Measurements from ENCODE around the gene MYB. TPM values are rescaled to one million over a fixed set of nuclear protein-coding genes. Genes with fewer than 3 reads are reported as not detected.

MYB gene
- total and polyA plus RNA-seq, 2 donors (not counting 1 experiment from before 2014, with no cell fraction given) = under 0.01 to 0.16 TPM

DNA sequence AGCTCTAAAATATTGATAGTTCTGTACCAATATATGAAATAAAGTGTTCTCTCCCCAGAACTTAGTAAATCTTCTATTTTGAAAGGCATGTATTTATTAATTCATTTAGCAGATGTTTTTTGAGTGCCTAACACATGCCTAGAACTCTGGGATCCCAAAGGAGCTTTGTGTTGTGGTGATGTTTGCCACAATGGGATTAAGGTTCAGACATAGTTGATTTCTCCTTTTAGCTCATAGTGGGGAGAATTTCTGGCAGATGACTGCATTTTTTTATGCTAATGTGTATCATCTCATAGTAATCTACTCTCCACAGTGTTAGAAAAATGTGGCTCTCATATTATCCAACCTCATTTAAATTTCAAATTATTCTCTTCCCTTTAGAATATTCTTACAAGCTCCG is 21.7 kb downstream of the MYB start:
- no peak overlapping the region for H3K27ac ChIP-seq (ENCODE audit: insufficient read depth, low read length)
- TF ChIP-seq, protein P1, sequence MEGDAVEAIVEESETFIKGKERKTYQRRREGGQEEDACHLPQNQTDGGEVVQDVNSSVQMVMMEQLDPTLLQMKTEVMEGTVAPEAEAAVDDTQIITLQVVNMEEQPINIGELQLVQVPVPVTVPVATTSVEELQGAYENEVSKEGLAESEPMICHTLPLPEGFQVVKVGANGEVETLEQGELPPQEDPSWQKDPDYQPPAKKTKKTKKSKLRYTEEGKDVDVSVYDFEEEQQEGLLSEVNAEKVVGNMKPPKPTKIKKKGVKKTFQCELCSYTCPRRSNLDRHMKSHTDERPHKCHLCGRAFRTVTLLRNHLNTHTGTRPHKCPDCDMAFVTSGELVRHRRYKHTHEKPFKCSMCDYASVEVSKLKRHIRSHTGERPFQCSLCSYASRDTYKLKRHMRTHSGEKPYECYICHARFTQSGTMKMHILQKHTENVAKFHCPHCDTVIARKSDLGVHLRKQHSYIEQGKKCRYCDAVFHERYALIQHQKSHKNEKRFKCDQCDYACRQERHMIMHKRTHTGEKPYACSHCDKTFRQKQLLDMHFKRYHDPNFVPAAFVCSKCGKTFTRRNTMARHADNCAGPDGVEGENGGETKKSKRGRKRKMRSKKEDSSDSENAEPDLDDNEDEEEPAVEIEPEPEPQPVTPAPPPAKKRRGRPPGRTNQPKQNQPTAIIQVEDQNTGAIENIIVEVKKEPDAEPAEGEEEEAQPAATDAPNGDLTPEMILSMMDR (conservative IDR thresholded peaks at IDR 0.05 in 1 of 2, IDR thresholded peaks at IDR 0.05 in 1 of 2; ENCODE audit: low read depth in 1 of 2, low read length in 2 of 2) = no peak
- no peak for TF ChIP-seq EZH2 (IDR thresholded peaks at IDR 0.05; ENCODE audit: low read length, missing control alignments)
- no peak overlapping the region for H2AFZ ChIP-seq (ENCODE audit: low read length)
- no peak overlapping the region for H3K4me2 ChIP-seq (ENCODE audit: extremely low read depth, insufficient read depth, low read length)
- DNase-seq (ENCODE audit: low read depth in 2 of 2) = no peak
- H3K36me3 ChIP-seq (ENCODE audit: control insufficient read depth, insufficient read depth, low read length) = no peaks in the 10 kb centered on the region
- no peaks in the 10 kb centered on the region for H3K79me2 ChIP-seq (ENCODE audit: control insufficient read depth, insufficient read depth, low read length)
- H3K9ac ChIP-seq (ENCODE audit: insufficient read depth, low read length) = no peak overlapping the region
- no peaks in the 10 kb centered on the region for H3K4me1 ChIP-seq (ENCODE audit: control insufficient read depth, extremely low read depth, insufficient read depth, low read length)
- no peaks in the 10 kb centered on the region for H3K27me3 ChIP-seq (ENCODE audit: control insufficient read depth, insufficient read depth, low read length)
- H3K4me3 ChIP-seq (replicated peaks in 1 of 4; ENCODE audit: control extremely low read depth in 1 of 4, insufficient read depth in 1 of 4, low read depth in 3 of 4, low read length in 4 of 4) = no peak overlapping the region
- H4K20me1 ChIP-seq (ENCODE audit: control insufficient read depth, extremely low read depth, insufficient read depth, low read length) = no peaks in the 10 kb centered on the region
- H3K9me3 ChIP-seq (ENCODE audit: control insufficient read depth, insufficient read depth, low read depth, low read length) = no peaks in the 10 kb centered on the region

DNA sequence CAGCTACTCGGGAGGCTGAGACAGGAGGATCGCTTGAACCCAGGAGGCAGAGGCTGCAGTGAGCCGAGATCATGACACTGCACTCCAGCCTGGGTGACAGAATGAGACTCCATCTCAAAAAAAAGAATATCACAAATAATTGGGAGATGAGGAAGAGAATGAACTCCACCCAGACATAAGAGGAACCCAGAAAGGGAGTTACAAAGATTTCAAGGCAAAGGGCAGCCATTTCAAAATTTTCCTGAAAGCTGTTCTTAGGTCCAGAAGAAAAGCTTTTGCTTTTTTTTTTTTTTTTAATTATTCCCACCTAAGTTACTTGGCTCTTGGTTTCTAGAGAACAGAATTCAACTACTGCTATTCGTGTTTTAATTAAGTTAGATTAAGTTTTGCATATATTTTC is 23.8 kb downstream of the MYB start:
- no peaks in the 10 kb centered on the region for H3K4me1 ChIP-seq (ENCODE audit: control insufficient read depth, extremely low read depth, insufficient read depth, low read length)
- no peaks in the 10 kb centered on the region for H3K79me2 ChIP-seq (ENCODE audit: control insufficient read depth, insufficient read depth, low read length)
- no peak overlapping the region for H3K4me2 ChIP-seq (ENCODE audit: extremely low read depth, insufficient read depth, low read length)
- no peaks in the 10 kb centered on the region for H3K36me3 ChIP-seq (ENCODE audit: control insufficient read depth, insufficient read depth, low read length)
- H3K9me3 ChIP-seq (ENCODE audit: control insufficient read depth, insufficient read depth, low read depth, low read length) = no peaks in the 10 kb centered on the region
- no peak overlapping the region for H3K9ac ChIP-seq (ENCODE audit: insufficient read depth, low read length)
- H3K4me3 ChIP-seq (replicated peaks in 1 of 4; ENCODE audit: control extremely low read depth in 1 of 4, insufficient read depth in 1 of 4, low read depth in 3 of 4, low read length in 4 of 4) = no peak overlapping the region
- H4K20me1 ChIP-seq (ENCODE audit: control insufficient read depth, extremely low read depth, insufficient read depth, low read length) = no peaks in the 10 kb centered on the region
- no peak overlapping the region for H3K27ac ChIP-seq (ENCODE audit: insufficient read depth, low read length)
- no peak for DNase-seq (ENCODE audit: low read depth in 2 of 2)
- no peaks in the 10 kb centered on the region for H3K27me3 ChIP-seq (ENCODE audit: control insufficient read depth, insufficient read depth, low read length)
- no peak for TF ChIP-seq EZH2 (IDR thresholded peaks at IDR 0.05; ENCODE audit: low read length, missing control alignments)
- TF ChIP-seq, protein P1 (conservative IDR thresholded peaks at IDR 0.05 in 1 of 2, IDR thresholded peaks at IDR 0.05 in 1 of 2; ENCODE audit: low read depth in 1 of 2, low read length in 2 of 2) = no peak
- no peak overlapping the region for H2AFZ ChIP-seq (ENCODE audit: low read length)

DNA sequence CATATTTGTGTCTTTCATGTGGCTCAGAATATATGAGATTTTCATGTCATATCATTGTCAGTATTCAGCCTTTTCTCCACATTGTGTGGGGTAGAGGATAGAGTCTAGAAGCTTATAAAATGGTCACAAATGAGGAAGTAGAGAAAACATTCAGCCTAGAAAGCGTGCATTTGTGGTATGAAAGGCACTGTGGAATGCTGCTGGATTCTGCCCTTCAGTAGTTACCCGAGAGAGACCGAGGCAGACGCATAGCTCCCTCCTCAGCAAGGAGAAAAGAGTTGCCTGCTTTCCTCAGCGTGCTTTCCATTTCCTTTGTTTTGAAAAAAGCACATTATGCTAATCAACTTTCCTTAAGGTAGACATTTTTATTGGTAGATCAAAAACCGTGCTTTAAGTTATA is 28.7 kb downstream of the MYB start:
- Histone ChIP-seq H3K4me1 (ENCODE audit: control insufficient read depth, extremely low read depth, insufficient read depth, low read length) (peaks cover 2% of the 10 kb centered on the region), H2AFZ (ENCODE audit: low read length) (no peak overlapping the region), H3K79me2 (ENCODE audit: control insufficient read depth, insufficient read depth, low read length) (no peaks in the 10 kb centered on the region), H3K4me2 (ENCODE audit: extremely low read depth, insufficient read depth, low read length) (no peak overlapping the region), H4K20me1 (ENCODE audit: control insufficient read depth, extremely low read depth, insufficient read depth, low read length) (no peaks in the 10 kb centered on the region), H3K27me3 (ENCODE audit: control insufficient read depth, insufficient read depth, low read length) (no peaks in the 10 kb centered on the region), H3K36me3 (ENCODE audit: control insufficient read depth, insufficient read depth, low read length) (no peaks in the 10 kb centered on the region), H3K4me3 (replicated peaks in 1 of 4; ENCODE audit: control extremely low read depth in 1 of 4, insufficient read depth in 1 of 4, low read depth in 3 of 4, low read length in 4 of 4) (no peak overlapping the region), H3K9me3 (ENCODE audit: control insufficient read depth, insufficient read depth, low read depth, low read length) (no peaks in the 10 kb centered on the region), H3K9ac (ENCODE audit: insufficient read depth, low read length) (no peak overlapping the region), H3K27ac (ENCODE audit: insufficient read depth, low read length) (no peak overlapping the region)
- TF ChIP-seq, protein P1 (conservative IDR thresholded peaks at IDR 0.05 in 1 of 2, IDR thresholded peaks at IDR 0.05 in 1 of 2; ENCODE audit: low read depth in 1 of 2, low read length in 2 of 2) = no peak
- TF ChIP-seq EZH2 (IDR thresholded peaks at IDR 0.05; ENCODE audit: low read length, missing control alignments) = no peak
- DNase-seq (ENCODE audit: low read depth in 2 of 2) = peak in 1 of 2 donors; percentile 24

Data from fibroblast of lung (primary cell).